GM21381 (cell line): ENCODE results near the gene ATP8B4.
"Not testable (repeated sequence)": the region's sequence is repeated elsewhere in the genome, so short reads cannot be mapped to it uniquely, and the experiment has no call there.

Experiments
- ATAC-seq: cut with Tn5 transposase; IDR thresholded peaks from one replicate; pipeline ENCODE4 v1.9.1; 2021; ENCODE audit warnings: mild to moderate bottlenecking, moderate library complexity; ENCODE audit not compliant: unreplicated experiment

The ATP8B4 gene

DNA sequence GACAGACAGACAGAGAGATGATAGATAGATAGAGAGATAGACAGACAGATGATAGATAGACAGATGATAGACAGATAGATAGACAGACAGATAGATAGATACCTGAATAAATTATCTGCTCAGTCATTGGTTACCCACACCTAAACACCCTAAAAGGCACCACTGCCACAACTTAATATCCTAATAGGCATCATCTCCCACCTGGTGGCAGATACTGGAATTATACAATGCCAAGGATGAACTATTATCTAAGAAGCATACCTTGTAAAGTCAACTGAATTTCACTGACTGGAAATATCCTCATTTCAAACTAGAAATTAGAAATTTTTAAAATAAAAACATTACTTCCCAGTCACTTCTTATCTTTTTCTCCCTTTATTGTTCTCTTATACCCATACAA lies 19.4 kb upstream of the ATP8B4 start:
- no peak for ATAC-seq

DNA sequence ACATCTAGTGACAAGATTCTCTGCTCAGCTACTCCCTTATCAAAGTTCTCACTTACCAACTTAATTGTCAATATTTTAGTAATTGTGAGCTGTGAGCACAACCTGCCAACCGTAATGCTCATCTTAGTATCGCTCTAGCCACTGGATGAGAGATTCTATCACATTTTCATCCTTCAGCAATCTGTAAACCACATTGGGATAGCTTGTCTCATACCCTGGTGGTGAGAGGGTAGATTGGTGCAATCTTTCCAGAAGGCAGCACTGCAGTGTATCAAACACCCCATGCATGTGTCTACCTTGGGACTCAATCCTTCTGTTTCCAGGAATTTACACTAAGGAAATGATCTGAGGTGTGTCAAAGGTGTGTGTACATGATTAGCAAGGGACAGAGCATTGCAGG lies 18.9 kb upstream of the ATP8B4 start:
- ATAC-seq: no peak

DNA sequence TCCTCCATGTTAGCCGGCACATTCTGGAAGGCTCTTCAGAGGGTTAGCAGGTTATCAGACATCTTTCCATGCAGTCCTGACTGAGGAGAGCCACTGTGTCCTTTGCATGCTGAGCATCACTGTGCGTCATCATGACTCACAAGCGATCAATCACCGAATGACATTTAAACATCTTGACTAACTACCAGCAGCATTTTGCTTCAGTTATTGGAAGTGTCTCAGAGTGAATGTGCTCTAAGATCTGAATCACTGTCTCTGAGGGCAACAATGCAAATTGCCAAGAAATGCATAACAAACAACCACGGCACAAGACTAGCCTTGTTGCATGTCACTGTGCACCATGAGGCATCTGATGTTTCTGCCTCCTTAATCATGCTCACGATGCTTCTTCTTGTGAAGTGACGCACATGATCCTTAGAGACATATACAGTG lies 18.3 kb upstream of the ATP8B4 start:
- no peak for ATAC-seq

DNA sequence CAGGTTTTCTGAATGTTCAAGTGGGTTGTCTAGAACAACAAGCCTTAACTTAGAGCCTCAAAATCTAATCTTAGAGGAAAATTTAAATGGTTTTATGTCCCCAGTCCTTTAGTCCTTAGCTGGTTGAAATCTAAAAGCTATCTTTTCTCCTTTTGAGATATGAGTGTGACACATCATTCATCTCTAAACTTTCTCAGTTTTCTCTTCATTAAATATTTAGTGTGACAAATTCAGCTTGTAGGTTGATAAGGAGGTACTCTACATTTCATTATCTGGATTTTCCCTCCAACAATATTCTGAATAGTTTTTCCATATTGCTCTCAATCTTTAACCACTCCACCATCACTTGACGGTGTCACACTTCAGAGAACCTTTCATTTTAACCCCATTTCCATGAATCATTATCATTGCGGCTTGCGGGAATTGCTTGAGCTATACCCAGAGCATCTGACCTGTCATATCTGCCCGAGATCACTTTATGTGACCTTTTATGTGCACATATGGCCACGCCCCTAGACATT lies 16.1 kb upstream of the ATP8B4 start:
- ATAC-seq: peak; percentile 47

DNA sequence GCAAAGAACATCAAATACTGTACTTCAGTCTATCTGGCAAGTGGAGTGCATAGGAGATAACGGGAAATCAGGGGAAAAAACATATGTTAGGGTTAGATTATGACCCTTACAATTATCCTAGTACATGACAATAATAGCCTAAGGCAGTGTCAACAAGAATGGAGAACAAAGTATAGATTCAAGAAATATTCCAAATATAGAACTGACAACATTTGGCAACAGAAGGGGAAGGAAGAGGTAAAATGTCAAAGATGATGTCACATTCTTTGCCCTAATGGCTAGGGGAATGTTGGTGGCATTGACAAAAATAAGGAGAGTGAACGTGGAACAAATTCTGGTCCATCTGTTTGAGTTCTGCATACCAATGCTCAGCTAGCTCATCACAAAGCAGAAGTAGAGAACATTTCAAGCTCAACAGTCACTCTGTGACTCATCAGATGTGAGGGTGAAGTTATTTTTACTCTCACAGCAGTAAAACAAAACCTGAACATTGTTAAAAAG lies 15.5 kb upstream of the ATP8B4 start:
- ATAC-seq: peak; percentile 69

DNA sequence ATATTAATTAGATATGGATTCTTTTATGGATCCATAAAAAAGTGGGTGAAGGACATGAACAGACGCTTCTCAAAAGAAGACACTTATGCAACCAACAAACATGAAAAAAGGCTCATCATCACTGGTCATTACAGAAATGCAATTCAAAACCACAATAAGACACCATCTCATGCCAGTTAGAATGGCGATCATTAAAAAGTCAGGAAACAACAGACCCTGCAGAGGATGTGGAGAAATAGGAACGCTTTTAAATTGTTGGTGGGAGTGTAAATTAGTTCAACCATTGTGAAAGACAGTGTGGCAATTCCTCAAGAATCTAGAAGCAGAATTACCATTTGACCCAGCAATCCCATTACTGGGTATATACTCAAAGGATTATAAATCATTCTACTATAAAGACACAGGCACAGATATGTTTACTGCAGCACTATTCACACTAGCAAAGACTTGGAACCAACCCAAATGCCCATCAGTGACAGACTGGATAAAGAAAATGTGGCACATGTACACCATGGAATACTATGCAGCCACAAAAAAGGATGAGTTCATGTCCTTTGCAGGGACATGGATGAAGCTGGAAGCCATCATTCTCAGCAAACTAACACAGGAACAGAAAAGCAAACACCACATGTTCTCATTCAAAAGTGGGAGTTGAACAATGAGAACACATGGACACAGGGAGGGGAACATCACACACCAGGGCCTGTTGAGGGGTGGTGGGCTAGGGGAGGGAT lies 13.4 kb upstream of the ATP8B4 start:
- not testable (repeated sequence) for ATAC-seq

DNA sequence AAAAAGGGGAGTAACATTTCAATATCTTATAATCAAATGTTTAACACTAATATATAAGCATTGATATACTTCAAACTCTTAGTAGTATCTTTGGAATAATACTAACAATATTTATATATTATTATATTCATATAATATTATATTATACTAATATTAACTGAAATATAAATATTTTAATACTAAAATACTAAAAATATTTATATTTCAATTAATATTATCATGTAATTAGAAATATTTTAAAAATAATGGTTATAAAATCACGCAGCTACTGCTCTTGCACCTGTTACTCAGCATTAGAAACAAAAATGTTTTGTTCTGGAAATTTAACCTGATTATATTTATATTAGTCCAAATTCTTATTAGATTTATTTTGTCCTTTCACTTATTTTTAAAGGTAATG lies 12.6 kb upstream of the ATP8B4 start:
- ATAC-seq: no peak

DNA sequence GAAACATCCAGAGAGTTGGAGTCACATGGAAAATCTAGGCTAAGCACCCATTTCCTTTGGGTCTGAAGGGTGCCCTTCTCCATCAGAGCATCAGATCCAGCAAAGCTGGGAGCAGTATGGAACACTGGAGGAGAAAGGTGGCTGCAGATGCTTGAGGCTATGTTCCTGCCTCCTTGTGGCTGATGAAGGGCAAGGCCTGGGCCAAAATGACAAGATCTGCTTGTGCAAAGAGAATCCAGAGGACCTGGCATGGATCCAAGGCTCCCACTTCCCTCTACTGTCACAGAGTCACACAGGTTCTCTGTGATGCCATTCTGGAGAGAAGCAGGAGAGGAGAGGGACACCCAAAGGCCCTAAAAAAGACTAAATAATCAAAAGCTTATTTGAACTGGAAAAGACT lies 9.2 kb upstream of the ATP8B4 start:
- no peak for ATAC-seq

DNA sequence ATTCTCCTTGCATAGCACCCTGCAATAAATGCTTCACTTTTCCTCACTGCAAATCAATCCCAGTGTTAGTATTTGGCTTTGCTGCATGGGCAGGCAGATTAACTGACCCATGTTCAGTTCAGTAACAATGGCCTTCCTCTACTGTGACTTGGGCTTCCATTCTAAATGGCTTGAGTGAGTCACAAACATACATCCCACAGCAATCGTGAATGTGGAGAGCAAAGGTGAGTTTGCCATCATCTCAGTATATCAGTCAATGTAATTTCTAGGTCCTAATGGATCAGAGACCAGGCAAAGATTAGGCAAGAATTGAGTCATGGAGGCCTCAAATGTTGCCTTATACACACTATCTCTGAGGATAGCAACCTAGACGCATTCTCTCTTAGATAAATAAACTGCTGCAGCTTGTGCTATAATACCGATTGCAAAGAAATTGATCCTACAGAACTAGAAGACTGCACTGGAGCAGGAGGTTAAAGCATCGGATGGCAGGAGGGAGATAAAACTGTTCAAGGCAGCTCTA lies 8.3 kb upstream of the ATP8B4 start:
- no peak for ATAC-seq

DNA sequence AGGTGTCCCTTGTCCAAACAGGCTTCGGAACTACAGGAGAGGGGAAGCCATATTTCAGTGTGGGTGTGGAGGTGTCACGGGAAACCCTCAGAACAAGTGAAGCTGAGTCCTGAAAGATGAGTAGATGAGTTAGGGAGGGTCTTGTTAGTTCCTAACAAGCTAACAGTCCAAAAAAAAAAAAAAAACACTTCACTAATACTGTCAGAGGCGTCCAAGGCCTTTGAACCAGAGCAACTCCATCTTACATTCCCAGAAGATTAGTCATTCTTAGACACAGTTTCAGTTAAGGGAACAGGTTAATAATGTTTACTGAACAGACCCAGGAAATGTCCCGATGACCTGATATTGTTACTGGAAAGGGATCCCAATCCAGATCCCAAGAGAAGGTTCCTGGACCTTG lies 7.0 kb upstream of the ATP8B4 start:
- ATAC-seq: no peak

DNA sequence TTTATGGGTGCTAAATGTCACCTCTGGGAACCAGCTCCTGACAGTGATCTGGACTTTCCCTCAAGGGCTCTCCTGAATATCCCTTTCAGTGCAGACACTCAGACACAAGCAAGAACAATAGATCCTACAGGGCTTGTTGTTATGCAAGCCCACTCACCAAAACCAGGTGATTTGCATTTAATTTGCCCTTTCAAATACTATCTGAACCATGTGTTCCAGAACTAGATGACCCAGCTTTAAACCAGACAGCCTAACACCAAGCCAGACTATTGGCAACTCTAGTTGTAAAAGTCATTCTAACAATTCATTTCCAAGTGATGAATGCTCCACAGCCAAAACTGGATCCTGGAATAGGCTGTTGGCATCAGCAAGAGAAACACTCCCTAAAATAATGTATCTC lies 5.6 kb upstream of the ATP8B4 start:
- no peak for ATAC-seq

DNA sequence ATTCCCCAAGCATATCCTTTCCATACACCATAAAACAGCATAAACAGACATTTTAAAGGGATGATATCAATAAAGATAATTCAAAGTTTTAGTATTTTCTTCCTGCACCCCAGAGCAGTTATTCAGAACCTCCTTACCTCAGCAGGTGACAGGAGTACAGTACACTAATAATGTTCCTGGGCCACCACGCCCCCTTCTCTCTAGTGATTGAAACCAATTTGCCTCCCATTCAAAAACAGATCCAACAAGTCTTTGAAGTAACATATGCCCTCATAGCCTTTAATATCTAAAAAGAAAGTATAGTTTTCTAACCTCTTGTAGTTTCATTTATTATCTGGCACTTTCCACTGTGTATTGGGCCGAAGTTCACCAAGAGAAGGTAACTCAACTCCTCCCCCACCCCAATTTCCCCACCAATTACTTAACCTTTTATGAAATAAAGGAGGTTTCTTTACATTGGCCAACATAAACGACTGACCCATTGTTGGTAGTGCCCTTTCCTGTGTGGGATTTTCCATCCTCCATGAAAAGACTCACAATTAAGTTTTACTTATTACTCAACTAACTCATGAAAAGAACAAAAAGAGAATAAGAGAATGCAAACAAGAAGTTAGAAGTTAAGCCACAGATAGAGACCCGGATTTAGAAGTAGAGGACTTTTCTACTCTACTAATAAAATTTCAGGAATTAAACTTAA lies 5.0 kb upstream of the ATP8B4 start:
- no peak for ATAC-seq

DNA sequence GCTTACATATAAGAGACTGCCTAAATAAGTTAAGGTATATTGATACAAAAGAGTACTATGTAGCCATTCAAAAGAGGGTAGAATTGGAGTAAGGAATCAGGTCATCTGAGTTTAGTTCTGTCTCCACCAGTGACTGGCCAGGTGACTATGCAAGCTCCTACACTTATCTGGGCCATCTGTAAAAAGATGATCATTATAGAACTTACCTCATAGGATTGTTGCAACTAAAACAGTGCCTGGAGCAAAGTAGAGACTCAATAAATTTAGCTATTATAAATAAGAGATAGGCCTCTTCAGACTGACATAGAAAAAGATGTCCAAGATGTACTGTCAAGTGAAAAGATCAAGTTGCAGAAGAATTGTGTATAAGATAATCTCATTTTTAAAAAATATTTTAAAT lies 1.7 kb upstream of the ATP8B4 start:
- ATAC-seq: no peak

DNA sequence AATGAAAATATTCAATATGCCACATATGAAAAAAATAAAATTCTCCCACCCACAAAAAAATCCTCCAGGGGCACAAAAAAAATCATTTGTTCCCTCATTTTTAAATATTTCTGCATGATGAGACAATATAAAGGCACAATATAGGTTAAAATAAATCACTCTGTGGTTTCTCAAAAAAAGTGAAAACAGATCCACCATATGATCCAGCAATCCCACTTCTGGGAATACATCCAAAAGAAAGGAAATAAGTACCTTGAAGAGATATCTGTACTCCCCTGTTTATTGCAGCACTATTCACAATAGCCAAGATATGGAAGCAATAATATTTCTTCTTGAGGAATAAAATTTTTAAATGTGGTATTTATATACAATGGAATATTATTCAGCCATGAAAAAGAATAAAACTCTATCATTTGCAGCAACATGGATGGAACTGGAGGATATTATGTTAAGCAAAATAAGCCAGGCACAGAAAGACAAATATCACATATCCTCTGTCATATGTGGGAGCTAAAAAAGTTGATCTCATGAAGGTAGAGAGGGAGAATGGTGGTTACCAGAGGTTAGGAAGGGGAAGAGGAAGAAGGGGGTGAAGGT lies 1.5 kb downstream of the ATP8B4 start:
- no peak for ATAC-seq

DNA sequence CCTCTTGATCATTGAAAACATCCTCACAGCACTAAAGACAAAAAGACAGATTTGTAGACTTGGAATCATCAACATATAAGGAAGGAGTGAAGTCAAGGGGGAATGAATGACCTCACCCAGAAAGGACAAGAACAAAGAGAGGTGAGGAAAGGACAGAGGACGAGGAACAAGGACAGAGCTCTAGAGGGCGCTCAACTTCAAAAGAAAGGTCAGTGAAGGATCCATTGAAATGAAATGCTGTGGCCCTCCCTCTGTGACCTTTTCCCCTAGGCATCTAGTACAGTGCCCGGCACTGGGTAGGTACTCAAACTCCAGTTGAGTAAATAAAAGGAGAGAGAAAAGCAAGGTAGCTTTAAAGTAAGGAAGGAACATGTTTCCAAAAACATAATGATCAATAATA lies 2.6 kb downstream of the ATP8B4 start:
- ATAC-seq: no peak

DNA sequence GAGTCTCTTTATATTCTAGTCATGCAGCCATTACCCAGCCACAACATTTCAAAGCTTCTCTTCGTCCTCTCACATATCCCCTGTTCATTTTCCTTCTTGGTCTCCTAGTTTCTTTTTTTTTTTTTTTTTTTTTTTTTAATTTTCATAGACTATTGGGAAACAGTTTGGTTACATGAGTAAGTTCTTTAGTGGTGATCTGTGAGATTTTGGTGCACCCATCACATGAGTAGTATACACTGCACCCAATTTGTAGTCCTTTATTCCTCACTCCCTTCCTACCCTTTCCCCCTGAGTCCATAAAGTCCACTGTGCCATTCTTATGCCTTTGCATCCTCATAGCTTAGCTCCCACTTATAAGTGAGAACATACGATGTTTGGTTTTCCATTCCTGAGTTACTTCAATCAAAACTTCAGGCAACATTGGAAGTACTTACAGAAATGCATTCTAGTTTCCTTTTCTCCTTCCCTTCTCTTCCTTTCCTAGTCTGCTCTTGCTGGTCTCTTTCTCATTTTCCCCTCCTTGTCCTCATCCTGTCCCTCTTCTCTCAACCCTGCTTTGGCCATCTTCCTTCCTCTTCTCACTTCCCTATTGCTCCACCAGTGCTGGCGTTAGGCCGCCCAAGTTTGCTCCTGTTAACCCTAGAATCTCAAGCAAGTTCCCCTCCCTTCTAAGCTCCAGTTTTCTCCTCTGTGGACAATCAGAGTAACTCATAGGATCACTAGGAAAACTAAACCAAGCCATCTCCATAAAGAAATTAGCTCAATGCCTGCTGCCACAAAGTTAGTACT lies 4.8 kb downstream of the ATP8B4 start:
- no peak for ATAC-seq

DNA sequence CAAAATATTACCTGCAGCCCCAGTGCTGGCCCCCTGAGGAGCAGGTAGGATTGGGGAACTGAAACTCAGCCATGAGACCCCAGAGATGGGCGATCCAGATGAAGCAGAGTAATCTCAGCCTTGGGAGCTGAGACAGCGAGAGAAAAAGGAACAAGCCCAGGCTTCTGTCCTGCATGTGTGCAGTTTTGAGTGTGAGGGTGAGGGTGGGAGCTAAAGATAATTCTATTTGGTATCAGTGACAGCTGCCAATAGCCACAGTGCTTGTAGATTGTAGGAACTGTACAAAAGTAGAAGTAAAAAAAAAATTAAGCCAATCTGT lies 5.9 kb downstream of the ATP8B4 start:
- no peak for ATAC-seq

DNA sequence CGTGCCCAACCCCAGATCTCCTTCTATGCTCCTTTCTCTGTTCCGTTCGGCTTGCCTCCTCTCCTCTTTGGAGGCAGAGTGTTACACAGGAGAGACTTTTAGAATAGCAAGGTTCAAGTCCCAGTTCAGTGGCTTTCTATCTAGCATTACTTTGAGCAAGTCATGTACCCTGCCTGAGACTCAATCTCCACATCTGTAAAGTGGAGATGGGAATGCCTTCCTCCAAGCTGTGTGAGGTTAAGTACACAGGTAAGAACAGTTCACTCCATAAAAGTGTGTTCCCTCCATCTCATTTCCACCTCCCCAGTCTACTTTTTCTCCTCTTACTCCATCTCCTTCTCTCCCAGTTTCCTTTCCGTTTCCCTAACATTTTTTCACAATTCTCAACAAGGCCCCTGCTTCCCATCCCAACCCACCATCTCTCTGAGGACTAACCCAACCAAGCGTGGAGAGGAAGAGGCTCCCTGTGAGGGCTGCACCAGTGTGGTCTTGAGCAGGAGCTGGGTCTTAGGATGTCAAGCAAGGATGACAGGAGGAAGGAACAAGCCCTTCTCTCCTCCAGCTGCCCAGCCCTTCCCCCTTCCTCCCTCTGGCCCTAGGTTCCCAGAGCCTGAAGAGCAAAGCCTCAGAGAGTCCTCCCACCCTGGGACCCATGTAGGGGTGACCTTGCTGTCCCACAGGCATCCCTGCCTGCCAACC lies 6.4 kb downstream of the ATP8B4 start:
- ATAC-seq: no peak

DNA sequence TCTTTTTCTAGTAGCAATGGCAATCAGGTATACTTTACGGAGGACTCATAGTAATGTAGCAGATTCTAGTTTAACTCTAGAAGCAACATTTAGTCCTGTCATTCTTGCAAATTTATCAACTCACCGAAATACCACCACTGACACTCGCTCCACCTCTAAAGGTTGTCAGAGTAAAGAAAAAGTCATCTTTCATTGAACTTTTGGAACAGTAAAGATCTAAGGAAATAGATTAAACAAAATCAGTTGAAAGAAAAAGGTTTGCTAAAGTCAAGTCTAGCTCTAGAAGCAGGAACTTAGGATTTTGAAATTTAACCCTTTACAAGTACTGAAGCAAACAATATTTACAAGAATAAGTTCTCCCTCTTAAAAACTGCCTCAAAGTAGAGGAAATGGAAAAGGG lies 8.7 kb downstream of the ATP8B4 start:
- no peak for ATAC-seq
